NK-92 (cell line): Measurements from ENCODE around the gene AP3B2.
"Not testable (repeated sequence)": the region's sequence is repeated elsewhere in the genome, so short reads cannot be mapped to it uniquely, and the experiment has no call there.

Experiments used
- DNase-seq: peaks from one replicate; lab custom pipeline; 2025; ENCODE audit not compliant: unreplicated experiment; lab: John Stamatoyannopoulos, UW

Gene AP3B2

GRCh38 chr15:82709421-82710207 lies at the start of gene AP3B2:
Gene AP3B2, minus strand, starts transcription at chr15:82709875. Its CDS starts 169 bp downstream, at chr15:82709706.
- no peak for DNase-seq

- no peak for DNase-seq
Measured at GRCh38 chr15:82751308-82751707, 41.6 kb upstream of the AP3B2 start.

- no peak for DNase-seq
Measured at GRCh38 chr15:82750831-82751180, 41.1 kb upstream of the AP3B2 start.

- peak; percentile 31 for DNase-seq
Measured at GRCh38 chr15:82749951-82750830, 40.5 kb upstream of the AP3B2 start.

GRCh38 chr15:82748315-82748714 lies 38.6 kb upstream of the AP3B2 start:
- no peak for DNase-seq

GRCh38 chr15:82743810-82744209 lies 34.1 kb upstream of the AP3B2 start:
- no peak for DNase-seq

GRCh38 chr15:82742134-82742533 lies 32.5 kb upstream of the AP3B2 start:
- DNase-seq: no peak

- DNase-seq: no peak
Measured at GRCh38 chr15:82739086-82739485, 29.4 kb upstream of the AP3B2 start.

GRCh38 chr15:82737975-82738374 lies 28.3 kb upstream of the AP3B2 start:
- DNase-seq: no peak

- no peak for DNase-seq
Measured at GRCh38 chr15:82731527-82731926, 21.9 kb upstream of the AP3B2 start.

- no peak for DNase-seq
Measured at GRCh38 chr15:82730022-82730530, 20.4 kb upstream of the AP3B2 start.

GRCh38 chr15:82726816-82727215 lies 17.1 kb upstream of the AP3B2 start:
- DNase-seq: no peak

- no peak for DNase-seq
Measured at GRCh38 chr15:82715003-82715402, 5.3 kb upstream of the AP3B2 start.

GRCh38 chr15:82714016-82714415 lies 4.3 kb upstream of the AP3B2 start:
- no peak for DNase-seq

GRCh38 chr15:82712036-82712435 lies 2.4 kb upstream of the AP3B2 start:
- DNase-seq: no peak

- DNase-seq: no peak
Measured at GRCh38 chr15:82710926-82711490, 1.3 kb upstream of the AP3B2 start.

GRCh38 chr15:82710208-82710555 lies 507 bp upstream of the AP3B2 start:
- no peak for DNase-seq

- DNase-seq: no peak
Measured at GRCh38 chr15:82709081-82709420, 624 bp downstream of the AP3B2 start.

GRCh38 chr15:82705856-82706255 lies 3.8 kb downstream of the AP3B2 start:
- DNase-seq: not testable (repeated sequence)

- no peak for DNase-seq
Measured at GRCh38 chr15:82699726-82700125, 9.9 kb downstream of the AP3B2 start.

GRCh38 chr15:82698711-82699345 lies 10.8 kb downstream of the AP3B2 start:
- no peak for DNase-seq
